HEK293 (cell line): Measurements from ENCODE around the gene RAET1G.

ENCODE experiments used
- CTCF ChIP-seq: fragments of 450-650 bp; formaldehyde crosslinking; IDR thresholded peaks from 2 replicates; pipeline ENCODE4 v1.5.1; 2016; ENCODE audit warnings: missing biosample characterization, missing genetic modification characterization
- RBAK ChIP-seq: fragments of 450-650 bp; formaldehyde crosslinking; IDR thresholded peaks from 2 replicates; pipeline ENCODE4 v1.5.1; 2016; ENCODE audit warnings: missing biosample characterization, missing genetic modification characterization
- REST ChIP-seq: fragments of 450-650 bp; formaldehyde crosslinking; IDR thresholded peaks from 2 replicates; pipeline ENCODE4 v1.5.1; 2016; ENCODE audit warnings: missing biosample characterization, missing genetic modification characterization
- SP2 ChIP-seq: fragments of 450-650 bp; formaldehyde crosslinking; IDR thresholded peaks from 2 replicates; pipeline ENCODE4 v1.5.1; 2016; ENCODE audit warnings: missing biosample characterization, missing genetic modification characterization
- ZNF169 ChIP-seq: fragments of 450-650 bp; formaldehyde crosslinking; IDR thresholded peaks from 2 replicates; pipeline ENCODE4 v1.5.1; 2016; ENCODE audit warnings: missing biosample characterization, missing genetic modification characterization
- ZNF404 ChIP-seq: fragments of 450-650 bp; formaldehyde crosslinking; IDR thresholded peaks from 2 replicates; pipeline ENCODE4 v1.5.1; 2017; ENCODE audit warnings: missing biosample characterization, missing genetic modification characterization
- ZNF416 ChIP-seq: fragments of 450-650 bp; formaldehyde crosslinking; IDR thresholded peaks from 2 replicates; pipeline ENCODE4 v1.5.1; 2016; ENCODE audit warnings: missing biosample characterization, missing genetic modification characterization
- ZNF549 ChIP-seq: fragments of 450-650 bp; IDR thresholded peaks from 2 replicates; pipeline ENCODE4 v1.5.1; 2018; ENCODE audit warnings: missing biosample characterization, missing genetic modification characterization, mild to moderate bottlenecking, inconsistent platforms, moderate library complexity
- ZNF776 ChIP-seq: fragments of 450-650 bp; formaldehyde crosslinking; IDR thresholded peaks from 2 replicates; pipeline ENCODE4 v1.5.0; 2017; ENCODE audit warnings: missing biosample characterization, missing genetic modification characterization, borderline replicate concordance
- ZNF777 ChIP-seq: fragments of 450-650 bp; formaldehyde crosslinking; IDR thresholded peaks from 2 replicates; pipeline ENCODE4 v1.5.1; 2017; ENCODE audit warnings: missing biosample characterization, missing genetic modification characterization, borderline replicate concordance
- ZXDB ChIP-seq: fragments of 450-650 bp; formaldehyde crosslinking; IDR thresholded peaks from 2 replicates; pipeline ENCODE4 v1.5.1; 2016; ENCODE audit warnings: missing biosample characterization, missing genetic modification characterization

- TF ChIP-seq REST (tag by site-specific recombination) (no peak), ZNF416 (tag by site-specific recombination) (no peak), ZNF777 (tag by site-specific recombination) (no peak), ZNF169 (no peak), ZNF549 (tag by site-specific recombination) (no peak), CTCF (tag by site-specific recombination) (0 out of 2 replicates have a peak, but pooled peaks have one; percentile 10), SP2 (tag by site-specific recombination) (no peak), ZNF404 (tag by site-specific recombination) (no peak), ZNF776 (tag by site-specific recombination) (no peak), ZXDB (tag by site-specific recombination) (no peak), RBAK (tag by site-specific recombination) (no peak)
Measured at GRCh38 chr6:149903938-149904611, 18.8 kb downstream of the RAET1G start.
